Skin of body (tissue), 2 donors: ENCODE results near the gene SPRY1. TPM values are rescaled to one million over a fixed set of nuclear protein-coding genes. Genes with fewer than 3 reads are reported as not detected.

Experiments used
- DNase-seq: peaks from one replicate; lab custom pipeline; 2025; lab: John Stamatoyannopoulos, UW
- total RNA-seq: library from RNA; depleted of rRNA; stranded (reverse); fragments of >200 nt; gene quantifications from one replicate; pipeline ENCODE4 v1.2.3, GENCODE V29; 2014

Gene SPRY1
- total RNA-seq, result 82.4 TPM

GRCh38 chr4:123396307-123397143 is at the start of gene SPRY1:
Gene SPRY1, plus strand, starts transcription at chr4:123396795. Its CDS starts 4,797 bp downstream, at chr4:123401592.
- peak; percentile 95 for DNase-seq

GRCh38 chr4:123346951-123347350 is 49.6 kb upstream of the SPRY1 start:
- DNase-seq, result no peak

GRCh38 chr4:123348946-123349345 is 47.6 kb upstream of the SPRY1 start:
- no peak for DNase-seq

- DNase-seq, result no peak
Measured at GRCh38 chr4:123349421-123350190, 47.0 kb upstream of the SPRY1 start.

GRCh38 chr4:123350191-123350544 is 46.4 kb upstream of the SPRY1 start:
- DNase-seq, result no peak

GRCh38 chr4:123350726-123351125 is 45.9 kb upstream of the SPRY1 start:
- DNase-seq, result no peak

GRCh38 chr4:123351713-123352112 is 44.9 kb upstream of the SPRY1 start:
- no peak for DNase-seq

- DNase-seq, result peak; percentile 8
Measured at GRCh38 chr4:123352240-123352945, 44.2 kb upstream of the SPRY1 start.

GRCh38 chr4:123352966-123353365 is 43.6 kb upstream of the SPRY1 start:
- no peak for DNase-seq

GRCh38 chr4:123353656-123354055 is 42.9 kb upstream of the SPRY1 start:
- peak; percentile 7 for DNase-seq

GRCh38 chr4:123354701-123355100 is 41.9 kb upstream of the SPRY1 start:
- DNase-seq, result no peak

GRCh38 chr4:123356921-123357320 is 39.7 kb upstream of the SPRY1 start:
- DNase-seq, result no peak

GRCh38 chr4:123359449-123360315 is 36.9 kb upstream of the SPRY1 start:
- DNase-seq, result no peak

- DNase-seq, result peak; percentile 53
Measured at GRCh38 chr4:123361195-123361861, 35.3 kb upstream of the SPRY1 start.

- DNase-seq, result no peak
Measured at GRCh38 chr4:123362103-123362502, 34.5 kb upstream of the SPRY1 start.

- DNase-seq, result no peak
Measured at GRCh38 chr4:123363729-123364128, 32.9 kb upstream of the SPRY1 start.

- DNase-seq, result no peak
Measured at GRCh38 chr4:123364906-123365305, 31.7 kb upstream of the SPRY1 start.

GRCh38 chr4:123365412-123365811 is 31.2 kb upstream of the SPRY1 start:
- no peak for DNase-seq

GRCh38 chr4:123366144-123366748 is 30.3 kb upstream of the SPRY1 start:
- DNase-seq, result no peak

GRCh38 chr4:123378794-123379193 is 17.8 kb upstream of the SPRY1 start:
- DNase-seq, result no peak
